Ovary (tissue), 3 donors: ENCODE results near the gene CDK5RAP2.

Experiments used
- CTCF ChIP-seq, 3 donors: fragments of 450-650 bp in 2 of 3; fragments of 200-600 bp in 1 of 3; IDR thresholded peaks; one replicate each; pipeline versions ENCODE4 v1.5.1 to v1.8.0; 2016 to 2022; ENCODE audit warnings: antibody characterized with exemption in 3 of 3, mild to moderate bottlenecking in 1 of 3
- EP300 ChIP-seq: sonication (generic); formaldehyde crosslinking; IDR thresholded peaks from one replicate; pipeline ENCODE4 v1.6.1; 2017; ENCODE audit warnings: antibody characterized with exemption
- POLR2A ChIP-seq: fragments of 450-650 bp; IDR thresholded peaks from one replicate; pipeline ENCODE4 v1.6.1; 2017; ENCODE audit warnings: antibody characterized with exemption, mild to moderate bottlenecking, moderate library complexity
- donor health status: DM: no; HTN: no; CAD: no.

- TF ChIP-seq POLR2A (no peak), CTCF (IDR thresholded peaks at IDR 0.05) (no peak), EP300 (no peak)
Observed at GRCh38 chr9:120536949-120537640, 42.9 kb downstream of the CDK5RAP2 start.
